BLaER1 treated with 17β-estradiol and CSF1 and Interleukin-3, amounts not matched to agents 10 nM and 100 nM (cell line): ENCODE results near the gene ASTN1.

Source experiments
- H3K27ac ChIP-seq, 11 experiments: shearing (Covaris generic); formaldehyde crosslinking; 2 replicates each; pipeline ENCODE4 v1.8.1; 2022
- H3K27me3 ChIP-seq, 11 experiments: shearing (Covaris generic); formaldehyde crosslinking; 2 replicates each; pipeline ENCODE4 v1.8.1; 2022
- H3K36me3 ChIP-seq, 11 experiments: shearing (Covaris generic); formaldehyde crosslinking; 2 replicates each; pipeline ENCODE4 v1.8.1; 2022
- H3K4me1 ChIP-seq, 10 experiments: shearing (Covaris generic); formaldehyde crosslinking; 2 replicates each; pipeline ENCODE4 v1.8.1; 2022
- H3K4me2 ChIP-seq, 11 experiments: shearing (Covaris generic); formaldehyde crosslinking; 2 replicates each; pipeline ENCODE4 v1.8.1; 2022
- H3K4me3 ChIP-seq, 10 experiments: shearing (Covaris generic); formaldehyde crosslinking; 2 replicates each; pipeline ENCODE4 v1.8.1; 2022
- H3K9ac ChIP-seq, 11 experiments: shearing (Covaris generic); formaldehyde crosslinking; 2 replicates each; pipeline ENCODE4 v1.8.1; 2022
- H3K9me3 ChIP-seq, 11 experiments: shearing (Covaris generic); formaldehyde crosslinking; replicated peaks in 1 of 11; 2 replicates each; pipeline ENCODE4 v1.8.1; 2022
- H4K20me1 ChIP-seq, 11 experiments: shearing (Covaris generic); formaldehyde crosslinking; 2 replicates each; pipeline ENCODE4 v1.8.1; 2022
- Cebpa-rat ChIP-seq, 11 experiments: shearing (Covaris generic); IDR thresholded peaks; 2 replicates each; pipeline ENCODE4 v1.8.1; 2022

ASTN1 gene

GRCh38 chr1:176897350-176898236 lies 266.9 kb downstream of the ASTN1 start:
- peak overlapping the region in 3 of 10 experiments; percentile 0 to 36 (median 14); a peak in 3 of 20 replicates for H3K4me3 ChIP-seq
- H3K9me3 ChIP-seq: no peaks in the 10 kb centered on the region
- no peaks in the 10 kb centered on the region for H3K27me3 ChIP-seq
- TF ChIP-seq Cebpa-rat (IDR thresholded peaks at IDR 0.05): no peak
- H3K9ac ChIP-seq: no peak overlapping the region
- H3K36me3 ChIP-seq: no peaks in the 10 kb centered on the region
- H4K20me1 ChIP-seq: no peaks in the 10 kb centered on the region; a peak in 1 of 22 replicates
- H3K4me1 ChIP-seq: peaks cover 0 to 29% (median 16%) of the 10 kb centered on the region in 10 experiments; a peak in 12 of 20 replicates
- no peak overlapping the region for H3K27ac ChIP-seq
- peak overlapping the region; percentile 37 to 85 (median 63); a peak in 20 of 22 replicates for H3K4me2 ChIP-seq

GRCh38 chr1:176896216-176896615 lies 268.3 kb downstream of the ASTN1 start:
- peak in 2 of 11 experiments; percentile 11 to 30; a peak in 1 of 22 replicates for TF ChIP-seq Cebpa-rat (IDR thresholded peaks at IDR 0.05)
- no peaks in the 10 kb centered on the region for H3K9me3 ChIP-seq
- H3K4me1 ChIP-seq: peaks cover 0 to 29% (median 16%) of the 10 kb centered on the region in 10 experiments; a peak in 12 of 20 replicates
- H3K4me2 ChIP-seq: peak overlapping the region in 4 of 11 experiments; percentile 2 to 44 (median 20); a peak in 6 of 22 replicates
- H3K36me3 ChIP-seq: no peaks in the 10 kb centered on the region
- no peaks in the 10 kb centered on the region; a peak in 1 of 22 replicates for H4K20me1 ChIP-seq
- H3K4me3 ChIP-seq: no peak overlapping the region
- H3K9ac ChIP-seq: no peak overlapping the region
- H3K27ac ChIP-seq: no peak overlapping the region
- no peaks in the 10 kb centered on the region for H3K27me3 ChIP-seq

- H3K9me3 ChIP-seq: no peaks in the 10 kb centered on the region
- H3K4me1 ChIP-seq: peaks cover 0 to 17% (median 9%) of the 10 kb centered on the region in 10 experiments; a peak in 11 of 20 replicates
- H3K27ac ChIP-seq: no peak overlapping the region
- no peak overlapping the region for H3K9ac ChIP-seq
- no peak for TF ChIP-seq Cebpa-rat (IDR thresholded peaks at IDR 0.05)
- H4K20me1 ChIP-seq: no peaks in the 10 kb centered on the region; a peak in 1 of 22 replicates
- no peaks in the 10 kb centered on the region for H3K27me3 ChIP-seq
- H3K36me3 ChIP-seq: no peaks in the 10 kb centered on the region
- no peak overlapping the region for H3K4me2 ChIP-seq
- no peak overlapping the region for H3K4me3 ChIP-seq
Observed at GRCh38 chr1:176894450-176894849, 270.1 kb downstream of the ASTN1 start.

- Histone ChIP-seq H3K27ac (no peak overlapping the region), H3K4me1 (peaks cover 0 to 17% (median 7%) of the 10 kb centered on the region in 10 experiments; a peak in 10 of 20 replicates), H3K9me3 (no peaks in the 10 kb centered on the region), H3K36me3 (no peaks in the 10 kb centered on the region), H3K4me2 (no peak overlapping the region), H3K27me3 (no peaks in the 10 kb centered on the region), H3K9ac (no peak overlapping the region), H3K4me3 (no peak overlapping the region), H4K20me1 (no peaks in the 10 kb centered on the region; a peak in 1 of 22 replicates)
- no peak for TF ChIP-seq Cebpa-rat (IDR thresholded peaks at IDR 0.05)
Observed at GRCh38 chr1:176893625-176894352, 270.7 kb downstream of the ASTN1 start.

- H3K4me2 ChIP-seq: no peak overlapping the region
- no peak overlapping the region for H3K4me3 ChIP-seq
- no peaks in the 10 kb centered on the region for H3K27me3 ChIP-seq
- H3K9ac ChIP-seq: no peak overlapping the region
- no peaks in the 10 kb centered on the region; a peak in 1 of 22 replicates for H4K20me1 ChIP-seq
- peaks cover 0 to 5% (median 0%) of the 10 kb centered on the region in 10 experiments; a peak in 2 of 20 replicates for H3K4me1 ChIP-seq
- TF ChIP-seq Cebpa-rat (IDR thresholded peaks at IDR 0.05): no peak
- no peak overlapping the region for H3K27ac ChIP-seq
- H3K9me3 ChIP-seq: no peaks in the 10 kb centered on the region
- no peaks in the 10 kb centered on the region for H3K36me3 ChIP-seq
Observed at GRCh38 chr1:176888471-176889032, 276.0 kb downstream of the ASTN1 start.

- Histone ChIP-seq H3K4me2 (no peak overlapping the region), H3K9ac (no peak overlapping the region), H4K20me1 (no peaks in the 10 kb centered on the region), H3K36me3 (no peaks in the 10 kb centered on the region), H3K4me3 (no peak overlapping the region), H3K4me1 (peaks cover 0 to 5% (median 0%) of the 10 kb centered on the region in 10 experiments; a peak in 2 of 20 replicates), H3K27me3 (no peaks in the 10 kb centered on the region), H3K9me3 (no peaks in the 10 kb centered on the region), H3K27ac (no peak overlapping the region)
- TF ChIP-seq Cebpa-rat (IDR thresholded peaks at IDR 0.05): no peak
Observed at GRCh38 chr1:176885751-176886150, 278.8 kb downstream of the ASTN1 start.

GRCh38 chr1:176885341-176885740 lies 279.2 kb downstream of the ASTN1 start:
- Histone ChIP-seq H3K9me3 (no peaks in the 10 kb centered on the region), H3K4me2 (no peak overlapping the region), H3K4me1 (peaks cover 0 to 5% (median 0%) of the 10 kb centered on the region in 10 experiments; a peak in 2 of 20 replicates), H4K20me1 (no peaks in the 10 kb centered on the region), H3K9ac (no peak overlapping the region), H3K4me3 (no peak overlapping the region), H3K36me3 (no peaks in the 10 kb centered on the region), H3K27me3 (no peaks in the 10 kb centered on the region), H3K27ac (no peak overlapping the region)
- TF ChIP-seq Cebpa-rat (IDR thresholded peaks at IDR 0.05): no peak

- Histone ChIP-seq H3K4me2 (no peak overlapping the region), H3K27ac (no peak overlapping the region), H3K27me3 (no peaks in the 10 kb centered on the region), H3K4me3 (no peak overlapping the region), H3K9me3 (no peaks in the 10 kb centered on the region), H3K36me3 (no peaks in the 10 kb centered on the region), H3K9ac (no peak overlapping the region), H3K4me1 (peaks cover 0 to 5% (median 0%) of the 10 kb centered on the region in 10 experiments; a peak in 2 of 20 replicates), H4K20me1 (no peaks in the 10 kb centered on the region)
- no peak for TF ChIP-seq Cebpa-rat (IDR thresholded peaks at IDR 0.05)
Observed at GRCh38 chr1:176884911-176885310, 279.6 kb downstream of the ASTN1 start.

GRCh38 chr1:176884286-176884685 lies 280.2 kb downstream of the ASTN1 start:
- Histone ChIP-seq H3K27me3 (no peaks in the 10 kb centered on the region), H4K20me1 (no peaks in the 10 kb centered on the region), H3K27ac (no peak overlapping the region), H3K4me3 (no peak overlapping the region), H3K4me2 (no peak overlapping the region; a peak in 1 of 22 replicates), H3K36me3 (no peaks in the 10 kb centered on the region), H3K9ac (no peak overlapping the region), H3K4me1 (peaks cover 0 to 5% (median 0%) of the 10 kb centered on the region in 10 experiments; a peak in 2 of 20 replicates), H3K9me3 (no peaks in the 10 kb centered on the region)
- TF ChIP-seq Cebpa-rat (IDR thresholded peaks at IDR 0.05): no peak
